GM12801 (cell line): ENCODE results near the gene EPHB1.

ENCODE experiments used
- TF ChIP-seq, protein P1 (sequence below): IDR thresholded peaks from one replicate; pipeline ENCODE4 v1.5.1; 2011; ENCODE audit warnings: control low read depth; ENCODE audit not compliant: insufficient read length; ENCODE audit errors: extremely low read depth

EPHB1 gene

GRCh38 chr3:134839422-134839821 is 44.4 kb downstream of the EPHB1 start:
- TF ChIP-seq, protein P1, sequence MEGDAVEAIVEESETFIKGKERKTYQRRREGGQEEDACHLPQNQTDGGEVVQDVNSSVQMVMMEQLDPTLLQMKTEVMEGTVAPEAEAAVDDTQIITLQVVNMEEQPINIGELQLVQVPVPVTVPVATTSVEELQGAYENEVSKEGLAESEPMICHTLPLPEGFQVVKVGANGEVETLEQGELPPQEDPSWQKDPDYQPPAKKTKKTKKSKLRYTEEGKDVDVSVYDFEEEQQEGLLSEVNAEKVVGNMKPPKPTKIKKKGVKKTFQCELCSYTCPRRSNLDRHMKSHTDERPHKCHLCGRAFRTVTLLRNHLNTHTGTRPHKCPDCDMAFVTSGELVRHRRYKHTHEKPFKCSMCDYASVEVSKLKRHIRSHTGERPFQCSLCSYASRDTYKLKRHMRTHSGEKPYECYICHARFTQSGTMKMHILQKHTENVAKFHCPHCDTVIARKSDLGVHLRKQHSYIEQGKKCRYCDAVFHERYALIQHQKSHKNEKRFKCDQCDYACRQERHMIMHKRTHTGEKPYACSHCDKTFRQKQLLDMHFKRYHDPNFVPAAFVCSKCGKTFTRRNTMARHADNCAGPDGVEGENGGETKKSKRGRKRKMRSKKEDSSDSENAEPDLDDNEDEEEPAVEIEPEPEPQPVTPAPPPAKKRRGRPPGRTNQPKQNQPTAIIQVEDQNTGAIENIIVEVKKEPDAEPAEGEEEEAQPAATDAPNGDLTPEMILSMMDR, result no peak

GRCh38 chr3:134839990-134840389 is 44.9 kb downstream of the EPHB1 start:
- TF ChIP-seq, protein P1, result no peak

DNA sequence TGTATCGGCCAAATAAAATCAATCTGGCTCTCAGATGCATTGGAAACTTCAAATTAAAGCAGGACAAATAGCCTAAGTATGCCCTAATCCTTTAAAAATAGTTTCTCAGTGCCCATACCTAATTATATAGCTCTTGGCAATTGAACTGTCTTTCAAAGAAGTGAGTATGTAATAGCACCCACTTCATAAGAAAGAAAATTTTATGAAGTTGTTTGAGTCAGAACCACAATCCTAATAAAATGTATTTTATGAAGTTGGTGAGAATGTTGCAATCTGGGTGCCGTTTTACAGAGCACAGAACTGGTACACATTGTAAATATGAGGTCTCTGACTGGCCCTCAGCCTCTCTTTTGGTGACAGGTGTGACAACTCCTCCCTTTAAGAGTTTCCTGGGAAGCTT is 45.4 kb downstream of the EPHB1 start:
- TF ChIP-seq, protein P1, result no peak

DNA sequence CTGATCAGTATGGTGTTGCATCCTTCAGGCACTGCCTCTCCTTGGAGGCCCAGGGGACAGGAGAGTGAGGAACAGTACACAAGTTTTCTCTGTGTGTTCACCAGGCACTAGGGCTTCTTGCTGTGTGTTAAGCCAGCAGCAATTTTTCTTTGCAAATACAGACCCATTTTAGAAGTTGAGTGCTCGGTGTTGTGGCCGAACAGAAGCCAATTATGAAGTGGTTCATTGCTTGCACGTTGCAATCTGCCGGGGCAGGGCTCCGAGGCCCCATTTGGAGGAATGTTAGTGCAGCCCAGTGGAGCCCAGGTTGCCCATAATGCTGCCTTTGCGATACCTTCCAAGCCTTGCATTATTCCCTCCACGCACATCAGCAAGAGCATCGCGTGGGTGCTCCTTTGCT is 51.0 kb downstream of the EPHB1 start:
- TF ChIP-seq, protein P1, result no peak

DNA sequence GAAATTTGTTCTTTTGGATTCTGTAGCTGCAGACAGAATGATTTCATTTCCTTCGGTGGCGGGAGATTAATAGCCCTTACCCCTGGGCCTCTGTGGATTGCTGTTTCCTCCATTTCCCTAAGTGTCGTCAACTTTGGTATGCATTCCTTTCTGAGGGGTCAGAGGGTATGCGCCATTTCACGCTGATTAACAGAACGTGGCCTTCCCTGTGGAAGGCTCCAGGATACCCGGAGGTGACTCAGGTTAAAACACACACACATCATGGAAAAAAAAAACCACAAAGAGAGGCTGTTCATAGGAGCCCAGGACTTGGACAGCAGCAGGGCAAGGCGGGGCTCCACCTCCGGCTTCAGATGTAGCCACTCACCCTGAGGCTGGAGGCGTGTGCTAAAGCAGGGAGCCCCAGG is 51.9 kb downstream of the EPHB1 start:
- TF ChIP-seq, protein P1, result no peak

GRCh38 chr3:134847349-134847748 is 52.3 kb downstream of the EPHB1 start:
- TF ChIP-seq, protein P1, result no peak

- TF ChIP-seq, protein P1, result no peak
Measured at GRCh38 chr3:134849561-134849960, 54.5 kb downstream of the EPHB1 start.

GRCh38 chr3:134850761-134851160 is 55.7 kb downstream of the EPHB1 start:
- TF ChIP-seq, protein P1, result no peak
